Muscle of leg (tissue), 11 donors: Measurements from ENCODE around the gene DOCK1. TPM values are rescaled to one million over a fixed set of nuclear protein-coding genes. Genes with fewer than 3 reads are reported as not detected.

Source experiments
- DNase-seq: peaks from one replicate; pipeline ENCODE4 v3.0.0; 2013
- H3K27ac ChIP-seq: one replicate; pipeline ENCODE4 v1.5.1; 2013; ENCODE audit warnings: mild to moderate bottlenecking, low read length, control low read depth
- H3K27me3 ChIP-seq: one replicate; pipeline ENCODE4 v1.6.1; 2013; ENCODE audit warnings: low read length; ENCODE audit not compliant: control insufficient read depth, insufficient read depth
- H3K36me3 ChIP-seq: one replicate; pipeline ENCODE4 v1.6.1; 2013; ENCODE audit warnings: low read length; ENCODE audit not compliant: control insufficient read depth, insufficient read depth
- H3K4me1 ChIP-seq: one replicate; pipeline ENCODE4 v1.6.1; 2013; ENCODE audit warnings: low read length; ENCODE audit not compliant: control insufficient read depth, insufficient read depth
- H3K4me3 ChIP-seq: one replicate; pipeline ENCODE4 v1.5.1; 2013; ENCODE audit warnings: low read length, control low read depth
- H3K9me3 ChIP-seq: replicated peaks from 2 replicates; pipeline ENCODE4 v1.6.1; 2013; ENCODE audit warnings: low read depth, low read length; ENCODE audit not compliant: control insufficient read depth
- WGBS: methylation state at CpG from one replicate; pipeline ENCODE4 v1.1.5; 2013; ENCODE audit warnings: missing lambda C conversion rate; ENCODE audit not compliant: insufficient coverage; 5-methylcytosine and 5-hydroxymethylcytosine counted together
- polyA plus RNA-seq, 8 donors: library from polyadenylated mRNA; unstranded; fragments of 120-200 nt; gene quantifications; one replicate each; pipeline versions ENCODE4 v1.2.1 to v1.2.3, GENCODE V29; 2013; ENCODE audit warnings: inconsistent platforms in 1 of 8, low replicate concordance in 1 of 8; ENCODE audit not compliant: insufficient read length in 8 of 8, insufficient read depth in 1 of 8
- total RNA-seq: library from RNA; stranded (reverse); fragments of 120-200 nt; gene quantifications from one replicate; pipeline ENCODE4 v1.2.4, GENCODE V29; 2013

The DOCK1 gene
- total and polyA plus RNA-seq, 9 donors: 27.3 to 52.9 (median 37.1) TPM

DNA sequence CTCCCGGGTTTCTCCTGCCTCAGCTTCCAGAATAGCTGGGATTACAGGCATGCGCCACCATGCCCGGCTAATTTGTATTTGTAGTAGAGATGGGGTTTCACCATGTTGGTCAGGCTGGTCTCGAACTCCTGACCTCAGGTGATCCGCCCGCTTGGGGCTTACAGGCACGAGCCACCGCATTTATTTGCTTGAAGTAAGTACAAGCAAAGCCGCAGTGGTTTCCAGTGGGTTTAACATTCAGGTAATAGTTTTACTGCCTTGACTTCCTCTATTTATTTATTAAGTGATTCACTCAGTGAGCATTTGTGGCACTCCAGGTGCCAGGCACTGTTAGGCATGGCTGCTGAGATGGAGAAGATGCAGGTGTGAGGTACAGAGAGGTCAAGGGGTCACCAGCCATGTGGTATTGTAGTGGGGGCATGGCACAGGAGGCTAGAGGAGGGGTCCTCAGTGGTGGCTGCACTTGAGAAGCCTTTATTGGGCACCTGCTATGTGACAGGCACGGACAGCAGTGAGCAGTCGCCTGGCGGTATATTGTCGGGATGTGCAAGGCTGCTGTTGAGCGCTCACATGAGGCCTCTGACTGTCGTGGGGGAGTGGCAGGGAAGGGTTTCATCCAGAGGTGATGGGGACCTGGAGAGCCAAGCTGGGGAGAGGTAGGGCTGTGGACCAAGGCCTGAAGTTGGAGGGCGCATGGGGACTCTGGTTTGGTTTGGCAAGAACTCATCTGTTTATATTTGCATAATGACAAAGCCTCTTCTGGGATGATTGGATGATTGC, 54.9 kb downstream of the DOCK1 start:
- WGBS: 92% methylated on average over 14 of the region's 16 CpGs
- DNase-seq: no peak
- H3K27ac ChIP-seq: no peak overlapping the region
- H3K4me1 ChIP-seq: peaks cover 2% of the 10 kb centered on the region
- H3K4me3 ChIP-seq: no peak overlapping the region
- H3K36me3 ChIP-seq: peaks cover 3% of the 10 kb centered on the region
- no peaks in the 10 kb centered on the region for H3K9me3 ChIP-seq
- H3K27me3 ChIP-seq: no peaks in the 10 kb centered on the region

DNA sequence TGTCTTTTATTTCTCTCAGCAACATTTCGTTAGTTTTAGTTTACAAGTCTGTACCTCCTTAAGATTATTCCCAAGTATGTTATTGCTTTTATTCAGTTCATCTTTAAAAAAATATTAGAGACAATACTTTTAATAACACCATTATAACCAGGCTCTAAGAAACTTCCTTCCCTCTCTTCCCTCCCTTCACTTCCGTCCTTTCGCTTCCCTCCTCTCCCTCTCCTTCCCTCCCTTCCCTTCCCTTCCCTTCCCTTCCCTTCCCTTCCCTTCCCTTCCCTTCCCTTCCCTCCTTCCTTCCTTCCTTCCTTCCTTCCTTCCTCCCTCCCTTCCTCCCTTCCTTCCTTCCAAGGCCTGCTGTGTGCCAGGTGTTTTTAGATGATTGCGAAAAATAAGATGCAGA, 58.1 kb downstream of the DOCK1 start:
- Histone ChIP-seq H3K27ac (no peak overlapping the region), H3K36me3 (no peaks in the 10 kb centered on the region), H3K27me3 (no peaks in the 10 kb centered on the region), H3K9me3 (no peaks in the 10 kb centered on the region), H3K4me3 (no peak overlapping the region), H3K4me1 (no peaks in the 10 kb centered on the region)
- no CpG with 5 or more reads among the region's 4 CpGs for WGBS
- no peak for DNase-seq

DNA sequence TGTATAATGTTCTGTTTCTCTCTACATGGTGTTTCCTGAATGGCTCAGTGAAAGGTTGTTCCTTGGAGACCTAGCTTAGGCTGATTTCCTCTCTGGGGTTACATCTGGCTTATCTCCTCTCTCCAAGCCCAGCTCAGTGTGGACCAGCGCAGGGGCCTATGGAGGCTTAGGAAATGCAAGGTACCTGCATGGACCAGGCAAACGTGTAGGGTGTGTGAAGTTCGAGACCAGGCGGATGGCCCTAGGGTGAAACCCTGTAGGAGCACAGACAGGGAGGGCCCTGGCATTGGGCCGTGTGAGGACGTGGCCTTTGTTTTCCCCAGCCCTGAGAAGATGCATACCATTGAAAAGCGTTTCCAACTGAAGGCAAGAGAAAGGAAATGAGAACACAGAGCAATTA, 59.0 kb downstream of the DOCK1 start:
- H3K4me3 ChIP-seq: no peak overlapping the region
- no peaks in the 10 kb centered on the region for H3K36me3 ChIP-seq
- no peaks in the 10 kb centered on the region for H3K9me3 ChIP-seq
- no peak overlapping the region for H3K27ac ChIP-seq
- 57% methylated on average over 3 of the region's 7 CpGs for WGBS
- no peak for DNase-seq
- H3K4me1 ChIP-seq: no peaks in the 10 kb centered on the region
- H3K27me3 ChIP-seq: no peaks in the 10 kb centered on the region

DNA sequence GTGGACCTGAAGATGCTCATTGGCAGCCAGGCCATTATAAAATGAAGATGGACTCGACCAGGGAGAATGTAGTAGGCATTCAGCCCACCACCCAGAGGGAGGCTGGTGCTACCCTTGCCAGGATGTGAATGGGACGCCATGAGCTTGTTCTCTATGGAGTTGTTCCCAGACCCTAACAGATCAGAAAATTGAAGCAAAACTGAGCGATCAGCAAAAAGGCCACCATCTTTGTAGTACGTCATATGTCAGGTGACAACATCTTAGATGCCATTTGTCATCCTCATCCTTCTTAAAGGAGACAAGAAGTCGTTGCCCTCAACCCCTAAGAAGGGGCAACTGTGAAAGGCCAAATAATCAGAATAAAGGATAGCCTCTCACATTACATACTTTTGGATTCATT, 61.7 kb downstream of the DOCK1 start:
- 96% methylated on average over 5 of the region's 5 CpGs for WGBS

DNA sequence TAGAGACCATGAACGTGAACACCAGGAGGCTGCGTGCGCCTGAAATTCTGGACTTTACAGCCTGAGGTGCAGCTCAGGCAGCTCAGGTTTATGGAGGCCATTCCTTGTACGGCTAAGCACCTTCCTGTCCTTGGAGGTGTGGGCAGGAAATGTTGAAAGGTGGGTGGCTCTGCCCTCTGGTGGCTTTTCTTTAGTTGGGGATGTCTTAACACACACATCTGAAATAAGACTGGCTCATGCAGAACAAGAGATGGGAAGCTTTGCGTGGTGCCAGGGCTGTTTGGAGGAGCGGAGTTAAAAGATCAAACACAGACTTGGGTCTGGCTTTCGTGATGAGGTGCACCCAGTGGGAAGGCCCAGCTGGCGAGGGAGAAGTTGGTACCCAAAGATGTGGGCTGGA, 64.1 kb downstream of the DOCK1 start:
- Histone ChIP-seq H3K4me3 (no peak overlapping the region), H3K36me3 (peaks cover under 1% of the 10 kb centered on the region), H3K27ac (no peak overlapping the region), H3K9me3 (no peaks in the 10 kb centered on the region), H3K27me3 (no peaks in the 10 kb centered on the region), H3K4me1 (no peaks in the 10 kb centered on the region)
- no peak for DNase-seq
- WGBS: 81% methylated on average over 7 of the region's 8 CpGs

More for the DNA sequence above, 61.7 kb downstream of the DOCK1 start:
- no peak overlapping the region for H3K27ac ChIP-seq
- no peaks in the 10 kb centered on the region for H3K4me1 ChIP-seq
- H3K27me3 ChIP-seq: no peaks in the 10 kb centered on the region
- no peak overlapping the region for H3K4me3 ChIP-seq
- no peak for DNase-seq
- no peaks in the 10 kb centered on the region for H3K36me3 ChIP-seq
- H3K9me3 ChIP-seq: no peaks in the 10 kb centered on the region

DNA sequence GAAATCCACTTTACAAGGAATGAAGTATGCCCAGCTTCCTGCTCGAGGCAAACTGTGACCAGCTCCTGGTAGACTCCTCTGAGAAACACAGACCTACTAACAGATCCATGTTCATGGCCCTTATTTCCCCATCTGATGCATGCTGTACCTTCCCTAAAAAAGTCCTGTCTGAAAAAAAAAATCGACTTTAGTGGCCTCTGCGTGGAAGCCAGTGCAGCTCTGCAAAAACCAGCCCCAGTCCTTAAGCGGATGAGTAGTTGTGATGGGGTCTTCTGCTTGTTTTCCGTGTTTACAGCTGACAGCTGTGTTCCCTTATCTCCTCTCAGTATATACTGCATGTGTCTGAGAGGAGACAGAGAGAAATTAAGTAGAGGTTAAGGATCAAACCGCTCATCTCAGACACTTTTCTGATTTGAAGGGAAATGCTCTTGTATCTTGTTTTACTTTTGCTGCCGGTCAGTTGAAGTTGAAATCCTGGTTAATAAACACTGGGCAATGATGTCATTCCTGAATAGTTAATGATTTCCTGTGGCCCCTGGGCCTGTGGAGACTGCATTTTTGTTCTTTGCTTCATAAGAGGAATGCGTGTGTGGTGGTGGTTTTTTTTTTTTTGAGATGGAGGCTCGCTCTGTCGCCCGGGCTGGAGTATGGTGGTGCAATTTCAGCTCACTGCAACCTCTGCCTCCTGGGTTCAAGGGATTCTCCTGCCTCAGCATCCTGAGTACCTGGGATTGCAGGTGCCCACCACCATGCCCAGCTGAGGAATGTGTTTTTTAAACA, 67.6 kb downstream of the DOCK1 start:
- Histone ChIP-seq H3K4me3 (no peak overlapping the region), H3K9me3 (no peaks in the 10 kb centered on the region), H3K27ac (peak overlapping the region; percentile 63), H3K27me3 (no peaks in the 10 kb centered on the region), H3K36me3 (peaks cover 14% of the 10 kb centered on the region), H3K4me1 (no peaks in the 10 kb centered on the region)
- DNase-seq: peak; percentile 49
- WGBS: 33% methylated on average over 1 of the region's 11 CpGs

DNA sequence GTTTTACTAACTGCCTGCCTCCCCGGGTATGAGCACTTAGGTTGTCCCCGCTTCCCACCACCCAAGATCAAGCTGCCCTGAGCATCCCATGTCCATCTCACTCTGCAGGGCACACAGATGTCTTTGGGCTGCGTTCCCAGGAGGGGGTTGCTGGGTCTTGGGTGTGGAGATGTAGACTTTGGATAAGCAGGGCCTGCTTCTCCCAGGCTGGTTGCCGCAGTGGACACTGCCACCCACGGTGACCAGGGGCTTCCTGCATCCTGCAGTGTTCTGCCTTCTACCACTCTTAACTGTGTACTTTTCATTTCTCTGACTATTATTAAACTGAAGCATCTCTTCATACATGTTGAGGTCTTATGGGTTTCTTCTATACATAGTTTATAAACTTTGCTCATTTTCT, 70.0 kb downstream of the DOCK1 start:
- H3K36me3 ChIP-seq: peaks cover 31% of the 10 kb centered on the region

DNA sequence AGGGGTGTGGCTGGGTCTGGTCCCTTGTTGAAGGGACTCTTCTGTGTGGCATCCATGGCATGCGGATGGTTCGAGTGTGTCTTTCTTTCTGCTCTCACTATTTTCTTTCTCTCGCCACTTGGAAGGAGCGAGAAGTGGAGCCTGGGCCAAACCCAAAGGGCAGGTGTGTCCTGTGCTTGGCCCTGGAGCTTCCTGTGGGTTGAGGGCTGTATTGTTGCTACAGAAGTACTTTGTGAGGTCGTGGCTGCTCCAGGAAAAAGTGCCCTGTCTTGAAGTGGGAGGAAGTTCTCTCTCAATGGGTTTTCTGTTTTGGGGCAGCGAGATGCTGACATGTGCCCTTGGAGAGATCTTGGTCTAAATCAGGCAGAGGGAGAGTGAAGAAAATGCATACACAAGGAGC, 72.0 kb downstream of the DOCK1 start:
- no peaks in the 10 kb centered on the region for H3K27me3 ChIP-seq
- WGBS: 76% methylated on average over 2 of the region's 6 CpGs
- no peak for DNase-seq
- no peak overlapping the region for H3K27ac ChIP-seq
- peaks cover 31% of the 10 kb centered on the region for H3K36me3 ChIP-seq
- no peak overlapping the region for H3K4me3 ChIP-seq
- H3K9me3 ChIP-seq: no peaks in the 10 kb centered on the region
- no peaks in the 10 kb centered on the region for H3K4me1 ChIP-seq

More for the DNA sequence above, 70.0 kb downstream of the DOCK1 start:
- no peak for DNase-seq
- H3K9me3 ChIP-seq: no peaks in the 10 kb centered on the region
- no peak overlapping the region for H3K27ac ChIP-seq
- no peaks in the 10 kb centered on the region for H3K27me3 ChIP-seq
- WGBS: 100% methylated on average over 1 of the region's 5 CpGs
- H3K4me1 ChIP-seq: no peaks in the 10 kb centered on the region
- no peak overlapping the region for H3K4me3 ChIP-seq

DNA sequence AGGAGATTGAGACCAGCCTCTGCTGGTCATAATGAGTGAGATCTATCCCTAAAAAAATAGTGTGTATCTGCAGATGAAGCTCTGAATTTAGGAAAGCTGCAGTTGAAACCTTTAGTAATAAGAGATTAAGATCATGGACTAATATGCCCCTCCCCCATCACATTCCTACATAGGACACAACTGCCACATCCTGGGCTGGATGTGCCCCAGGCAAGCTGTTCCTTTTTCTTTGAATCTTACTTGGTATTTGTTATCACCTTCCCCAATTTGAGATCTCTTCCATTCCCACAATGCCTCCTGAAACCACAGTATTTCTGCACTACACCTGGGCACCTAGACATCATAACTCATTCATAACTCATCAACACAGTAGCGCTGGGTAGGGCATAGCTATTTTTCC, 74.1 kb downstream of the DOCK1 start:
- no peak overlapping the region for H3K27ac ChIP-seq
- peaks cover 40% of the 10 kb centered on the region for H3K36me3 ChIP-seq
- no CpG with 5 or more reads among the region's 1 CpG for WGBS
- no peaks in the 10 kb centered on the region for H3K9me3 ChIP-seq
- no peak overlapping the region for H3K4me3 ChIP-seq
- no peaks in the 10 kb centered on the region for H3K4me1 ChIP-seq
- no peak for DNase-seq
- no peaks in the 10 kb centered on the region for H3K27me3 ChIP-seq

DNA sequence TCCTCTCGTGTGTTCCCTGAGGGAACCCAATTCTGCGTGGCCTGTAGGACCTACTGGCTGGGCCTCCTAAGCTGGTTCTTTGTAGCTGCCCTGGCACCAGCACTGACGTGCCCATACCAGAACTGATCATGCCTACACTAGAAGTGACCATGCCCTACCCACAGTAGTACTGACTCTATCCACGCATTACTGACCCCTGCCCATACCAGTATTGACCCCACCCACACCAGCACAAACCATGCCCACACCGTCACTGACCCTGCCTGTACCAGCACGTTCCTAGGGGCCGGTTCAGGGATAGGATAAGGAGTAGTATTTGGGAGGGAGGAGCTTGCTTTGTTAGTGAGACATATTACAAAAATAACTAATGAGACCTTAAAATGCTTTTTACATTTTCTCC, 88.0 kb downstream of the DOCK1 start:
- no peak overlapping the region for H3K4me3 ChIP-seq
- no peaks in the 10 kb centered on the region for H3K4me1 ChIP-seq
- no peak overlapping the region for H3K27ac ChIP-seq
- DNase-seq: no peak
- no peaks in the 10 kb centered on the region for H3K9me3 ChIP-seq
- peaks cover 30% of the 10 kb centered on the region for H3K36me3 ChIP-seq
- no peaks in the 10 kb centered on the region for H3K27me3 ChIP-seq
- 89% methylated on average over 3 of the region's 7 CpGs for WGBS
